Lung (tissue), 12 donors: ENCODE results near the gene CLEC4C. TPM values are rescaled to one million over a fixed set of nuclear protein-coding genes. Genes with fewer than 3 reads are reported as not detected.

ENCODE experiments used
- ATAC-seq: fragments of 200-7000 bp; cut with Tn5 transposase; one replicate; pipeline ENCODE4 v1.9.1; 2020; ENCODE audit warnings: moderate number of reproducible peaks; ENCODE audit not compliant: insufficient read depth, low FRiP score
- DNase-seq, 3 donors: peaks; one replicate each; pipeline ENCODE4 v3.0.0-alpha.2; 2013 to 2017
- H3K27ac ChIP-seq, 2 donors: one replicate each; pipeline ENCODE4 v1.5.1; 2013; ENCODE audit warnings: mild to moderate bottlenecking in 2 of 2, moderate library complexity in 2 of 2, control low read depth in 1 of 2, inconsistent platforms in 1 of 2, low read depth in 1 of 2, low read length in 1 of 2
- H3K27me3 ChIP-seq, 3 donors: one replicate each; pipeline ENCODE4 v1.5.1; 2013; ENCODE audit warnings: low read length in 2 of 3; ENCODE audit not compliant: control insufficient read depth in 3 of 3, insufficient read depth in 3 of 3
- H3K36me3 ChIP-seq, 4 donors: one replicate each; pipeline ENCODE4 v1.5.1; 2013; ENCODE audit warnings: low read length in 4 of 4, mild to moderate bottlenecking in 1 of 4, moderate library complexity in 1 of 4; ENCODE audit not compliant: control insufficient read depth in 4 of 4, insufficient read depth in 4 of 4
- H3K4me1 ChIP-seq, 5 donors: one replicate each; pipeline ENCODE4 v1.5.1; 2013; ENCODE audit warnings: low read length in 5 of 5, mild to moderate bottlenecking in 2 of 5, moderate library complexity in 1 of 5; ENCODE audit not compliant: control insufficient read depth in 5 of 5, insufficient read depth in 5 of 5
- H3K4me3 ChIP-seq: one replicate; pipeline ENCODE4 v1.5.1; 2013; ENCODE audit warnings: mild to moderate bottlenecking, control low read depth, moderate library complexity
- H3K9ac ChIP-seq, 2 donors: one replicate each; pipeline ENCODE4 v1.5.1; 2013; ENCODE audit warnings: low read length in 2 of 2, control low read depth in 1 of 2; ENCODE audit not compliant: insufficient read depth in 1 of 2
- H3K9me3 ChIP-seq, 4 donors: one replicate each; pipeline ENCODE4 v1.5.1; 2013; ENCODE audit warnings: low read length in 3 of 4, mild to moderate bottlenecking in 1 of 4, moderate library complexity in 1 of 4; ENCODE audit not compliant: control insufficient read depth in 4 of 4, insufficient read depth in 3 of 4
- WGBS, 2 donors: extraction: QIAGEN DNeasy Blood & Tissue Kit; methylation state at CpG; one replicate each; pipeline ENCODE4 v1.1.7; 2013; 5-methylcytosine and 5-hydroxymethylcytosine counted together
- polyA plus RNA-seq, 2 donors: library from polyadenylated mRNA; stranded (reverse); fragments of 200-250 nt; gene quantifications; one replicate each; pipeline ENCODE4 v1.2.1, GENCODE V29; 2013
- total RNA-seq, 2 donors: library from RNA; depleted of rRNA in 1 of 2; stranded (reverse); fragments of >200 nt in 1 of 2; gene quantifications; one replicate each; pipeline ENCODE4 v1.2.1, GENCODE V29; 2014 to 2021
- TF ChIP-seq, protein P1 (sequence below): IDR thresholded peaks from 2 replicates; pipeline ENCODE4 v1.5.1; 2012; ENCODE audit warnings: mild to moderate bottlenecking; ENCODE audit errors: control extremely low read depth, extremely low read depth
- donor health status: control.
- donor health status: control.
- donor health status: Bipolar disorder and iron deficiency.
- donor health status: healthy.
- donor health status: DM: yes; HTN: yes; CAD: no.

The CLEC4C gene
- total and polyA plus RNA-seq, 4 donors, result 0.08 to 0.60 TPM; not detected in 2

DNA sequence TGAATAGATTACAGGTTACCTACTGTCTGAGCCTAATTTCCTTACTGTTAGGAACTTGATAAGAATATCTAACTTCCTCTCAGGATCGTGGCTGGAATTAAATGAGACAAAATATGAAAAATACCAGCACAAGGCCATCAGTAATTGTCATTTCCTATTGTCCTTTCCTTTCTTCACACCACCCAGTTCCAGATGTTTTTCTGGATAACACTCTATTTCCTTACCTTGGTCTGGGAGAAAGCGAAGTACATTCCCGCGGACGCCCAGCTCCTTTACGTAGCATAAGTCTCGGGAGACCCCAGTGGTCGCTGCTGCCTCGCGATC is 52.0 kb downstream of the CLEC4C start:
- Histone ChIP-seq H3K4me3 (no peak overlapping the region), H3K27ac (no peak overlapping the region), H3K27me3 (no peaks in the 10 kb centered on the region), H3K4me1 (peaks cover 0 to 7% (median 0%) of the 10 kb centered on the region in 5 donors), H3K36me3 (no peaks in the 10 kb centered on the region), H3K9me3 (no peaks in the 10 kb centered on the region), H3K9ac (no peak overlapping the region)
- ATAC-seq (no peak), DNase-seq (no peak)
- TF ChIP-seq, protein P1, sequence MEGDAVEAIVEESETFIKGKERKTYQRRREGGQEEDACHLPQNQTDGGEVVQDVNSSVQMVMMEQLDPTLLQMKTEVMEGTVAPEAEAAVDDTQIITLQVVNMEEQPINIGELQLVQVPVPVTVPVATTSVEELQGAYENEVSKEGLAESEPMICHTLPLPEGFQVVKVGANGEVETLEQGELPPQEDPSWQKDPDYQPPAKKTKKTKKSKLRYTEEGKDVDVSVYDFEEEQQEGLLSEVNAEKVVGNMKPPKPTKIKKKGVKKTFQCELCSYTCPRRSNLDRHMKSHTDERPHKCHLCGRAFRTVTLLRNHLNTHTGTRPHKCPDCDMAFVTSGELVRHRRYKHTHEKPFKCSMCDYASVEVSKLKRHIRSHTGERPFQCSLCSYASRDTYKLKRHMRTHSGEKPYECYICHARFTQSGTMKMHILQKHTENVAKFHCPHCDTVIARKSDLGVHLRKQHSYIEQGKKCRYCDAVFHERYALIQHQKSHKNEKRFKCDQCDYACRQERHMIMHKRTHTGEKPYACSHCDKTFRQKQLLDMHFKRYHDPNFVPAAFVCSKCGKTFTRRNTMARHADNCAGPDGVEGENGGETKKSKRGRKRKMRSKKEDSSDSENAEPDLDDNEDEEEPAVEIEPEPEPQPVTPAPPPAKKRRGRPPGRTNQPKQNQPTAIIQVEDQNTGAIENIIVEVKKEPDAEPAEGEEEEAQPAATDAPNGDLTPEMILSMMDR, result no peak
- 9 to 16% methylated on average over 10 of the region's 10 CpGs for WGBS, 2 donors

GRCh38 chr12:7694556-7695236 is 52.5 kb downstream of the CLEC4C start:
- ATAC-seq, result no peak
- Histone ChIP-seq H3K27ac (no peak overlapping the region), H3K9me3 (no peaks in the 10 kb centered on the region), H3K9ac (no peak overlapping the region), H3K4me3 (no peak overlapping the region), H3K36me3 (no peaks in the 10 kb centered on the region), H3K4me1 (peaks cover 0 to 7% (median 0%) of the 10 kb centered on the region in 5 donors), H3K27me3 (no peaks in the 10 kb centered on the region)
- 57 to 71% methylated on average over 3 of the region's 3 CpGs for WGBS, 2 donors
- TF ChIP-seq, protein P1, result no peak
- no peak for DNase-seq

DNA sequence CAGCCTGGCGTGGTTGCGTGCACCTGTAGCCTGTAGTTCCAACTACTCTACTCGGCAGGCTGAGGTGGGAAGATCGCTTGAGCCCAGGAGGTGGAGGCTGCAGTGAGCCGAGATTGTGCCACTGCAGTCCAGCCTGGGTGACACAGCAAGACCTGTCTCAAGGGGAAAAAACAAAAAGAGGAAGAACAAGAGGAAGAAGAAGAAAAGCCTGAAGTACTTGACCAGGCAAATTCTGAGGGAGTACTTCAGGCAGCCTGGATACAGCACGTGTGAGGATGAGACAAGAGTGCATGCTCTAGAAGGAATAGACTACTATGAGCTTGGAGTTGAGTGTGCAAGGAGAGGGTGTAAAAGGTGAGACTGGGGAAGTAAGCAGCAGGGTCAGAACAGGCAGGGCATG is 53.4 kb downstream of the CLEC4C start:
- WGBS, 2 donors, result 41 to 60% methylated on average over 6 of the region's 6 CpGs
- H3K9ac ChIP-seq, result no peak overlapping the region
- no peak for ATAC-seq

More for the DNA sequence above, 53.4 kb downstream of the CLEC4C start:
- Histone ChIP-seq H3K27ac (no peak overlapping the region), H3K36me3 (no peaks in the 10 kb centered on the region), H3K9me3 (no peaks in the 10 kb centered on the region), H3K4me3 (no peak overlapping the region), H3K4me1 (peaks cover 0 to 7% (median 0%) of the 10 kb centered on the region in 5 donors), H3K27me3 (no peaks in the 10 kb centered on the region)
- TF ChIP-seq, protein P1, result no peak
- DNase-seq, result no peak
